Measurements from ENCODE around the gene AP3B1.

GRCh38 chr5:77952636-77953212 is 341.8 kb downstream of the AP3B1 start:
- no peak for TF ChIP-seq CTCF (IDR thresholded peaks at IDR 0.05)
- TF ChIP-seq POLR2A (IDR thresholded peaks at IDR 0.05): no peak
